H1 (cell line): ENCODE measurements around the gene SCAF1. TPM values are rescaled to one million over a fixed set of nuclear protein-coding genes. Genes with fewer than 3 reads are reported as not detected.

Experiments used
- CTCF ChIA-PET: fragments of 300-600 bp; sonication (Branson Sonifier 250); formaldehyde crosslinking; loops from one replicate; lab custom pipeline; 2021; ENCODE audit not compliant: partially characterized antibody; lab: Charles Lee
- POLR2A ChIA-PET: fragments of 300-600 bp; sonication (Branson Sonifier 250); formaldehyde crosslinking; loops from one replicate; lab custom pipeline; 2021; ENCODE audit warnings: inconsistent platforms; ENCODE audit not compliant: partially characterized antibody; lab: Charles Lee
- DNase-seq, 2 experiments: peaks; one replicate each; pipeline versions ENCODE4 v3.0.0 to v3.0.0-alpha.2; 2010 to 2022; ENCODE audit warnings: low spot score in 2 of 2, low read depth in 1 of 2, mixed read lengths in 1 of 2
- FAIRE-seq: peaks from 2 replicates; lab custom pipeline; 2011; peaks lifted over from hg19 to GRCh38; lab: Jason Lieb, UNC
- H2AFZ ChIP-seq: 2 replicates; pipeline ENCODE4 v1.8.1; 2012; ENCODE audit warnings: low read length, inconsistent platforms
- H2AK5ac ChIP-seq: 2 replicates; pipeline ENCODE4 v1.6.1; 2013; ENCODE audit warnings: low read depth, low read length
- H2BK120ac ChIP-seq: replicated peaks from 2 replicates; pipeline ENCODE3; 2013; ENCODE audit warnings: low read depth, low read length, inconsistent platforms
- H2BK12ac ChIP-seq: 2 replicates; pipeline ENCODE4 v1.6.1; 2013; ENCODE audit warnings: low read depth, low read length
- H2BK15ac ChIP-seq: 2 replicates; pipeline ENCODE4 v1.6.1; 2013; ENCODE audit warnings: low read length
- H2BK20ac ChIP-seq: 2 replicates; pipeline ENCODE4 v1.6.1; 2013; ENCODE audit warnings: low read length
- H2BK5ac ChIP-seq: 2 replicates; pipeline ENCODE4 v1.6.1; 2013; ENCODE audit warnings: low read depth, low read length
- H3K14ac ChIP-seq: 2 replicates; pipeline ENCODE4 v1.6.1; 2013; ENCODE audit warnings: inconsistent platforms; ENCODE audit not compliant: insufficient read length
- H3K18ac ChIP-seq: 2 replicates; pipeline ENCODE4 v1.6.1; 2013; ENCODE audit warnings: low read length; ENCODE audit errors: extremely low read depth
- H3K23ac ChIP-seq: 2 replicates; pipeline ENCODE4 v1.6.1; 2013; ENCODE audit warnings: inconsistent platforms; ENCODE audit not compliant: insufficient read length
- H3K23me2 ChIP-seq: 2 replicates; pipeline ENCODE4 v1.6.1; 2013; ENCODE audit warnings: low read depth, low read length
- H3K27ac ChIP-seq: 2 replicates; pipeline ENCODE4 v1.6.1; 2011; ENCODE audit warnings: low read depth, low read length, inconsistent platforms
- H3K27me3 ChIP-seq, 4 experiments: replicated peaks in 1 of 4; 1 replicate in 1 of 4; 2 replicates in 3 of 4; pipeline versions ENCODE4 v1.6.1 to v1.8.1; 2011 to 2013; ENCODE audit warnings: low read length in 3 of 4, mild to moderate bottlenecking in 3 of 4, inconsistent platforms in 2 of 4, mixed read lengths in 2 of 4, moderate library complexity in 1 of 4; ENCODE audit not compliant: control insufficient read depth in 3 of 4, insufficient read depth in 3 of 4; ENCODE audit errors: extremely low read depth in 1 of 4
- H3K36me3 ChIP-seq, 4 experiments: 2 replicates each; pipeline versions ENCODE4 v1.6.1 to v1.8.1; 2011 to 2013; ENCODE audit warnings: mild to moderate bottlenecking in 4 of 4, low read length in 3 of 4, moderate library complexity in 2 of 4, control low read depth in 1 of 4, inconsistent platforms in 1 of 4; ENCODE audit not compliant: insufficient read depth in 4 of 4, control insufficient read depth in 2 of 4
- H3K4ac ChIP-seq: replicated peaks from 2 replicates; pipeline ENCODE3; 2013; ENCODE audit warnings: low read length, low read depth, mixed read lengths, inconsistent platforms; ENCODE audit not compliant: insufficient read length
- H3K4me1 ChIP-seq, 4 experiments: replicated peaks in 1 of 4; 1 replicate in 1 of 4; 2 replicates in 3 of 4; pipeline versions ENCODE4 v1.6.1 to v1.8.1; 2011 to 2013; ENCODE audit warnings: low read length in 3 of 4, inconsistent platforms in 2 of 4, mixed read lengths in 1 of 4; ENCODE audit not compliant: insufficient read depth in 4 of 4, control insufficient read depth in 3 of 4
- H3K4me2 ChIP-seq, 2 experiments: 2 replicates each; pipeline versions ENCODE4 v1.6.1 to v1.8.1; 2011 to 2013; ENCODE audit warnings: low read depth in 2 of 2, low read length in 2 of 2, control low read depth in 1 of 2, inconsistent platforms in 1 of 2, mild to moderate bottlenecking in 1 of 2; ENCODE audit not compliant: insufficient read depth in 1 of 2
- H3K4me3 ChIP-seq, 4 experiments: fragments of 200-600, 300-600 bp in 1 of 4; sonication (generic), shearing (Covaris generic), sonication (Bioruptor Twin) in 1 of 4; 2 replicates each; pipeline versions ENCODE4 v1.5.1 to v1.8.1; 2011 to 2016; ENCODE audit warnings: low read length in 4 of 4, low read depth in 3 of 4, control low read depth in 2 of 4, inconsistent platforms in 2 of 4, mild to moderate bottlenecking in 2 of 4, mixed read lengths in 1 of 4, moderate library complexity in 1 of 4; ENCODE audit not compliant: insufficient read depth in 2 of 4; ENCODE audit errors: extremely low read depth in 1 of 4
- H3K56ac ChIP-seq: replicated peaks from 2 replicates; pipeline ENCODE3; 2013; ENCODE audit warnings: low read depth, mild to moderate bottlenecking, mixed read lengths, low read length, inconsistent platforms; ENCODE audit not compliant: insufficient read length
- H3K79me1 ChIP-seq: 2 replicates; pipeline ENCODE4 v1.6.1; 2013; ENCODE audit warnings: low read depth, low read length, control low read depth
- H3K79me2 ChIP-seq, 2 experiments: 2 replicates each; pipeline versions ENCODE4 v1.6.1 to v1.8.1; 2012 to 2013; ENCODE audit warnings: low read length in 2 of 2, mild to moderate bottlenecking in 2 of 2, inconsistent platforms in 1 of 2; ENCODE audit not compliant: insufficient read depth in 2 of 2, control insufficient read depth in 1 of 2
- H3K9ac ChIP-seq, 4 experiments: replicated peaks in 1 of 4; 1 replicate in 1 of 4; 2 replicates in 3 of 4; pipeline versions ENCODE4 v1.6.1 to v1.8.1; 2011 to 2013; ENCODE audit warnings: low read depth in 3 of 4, low read length in 3 of 4, control low read depth in 2 of 4, mild to moderate bottlenecking in 2 of 4, moderate library complexity in 2 of 4, inconsistent platforms in 1 of 4; ENCODE audit errors: extremely low read depth in 1 of 4
- H3K9me3 ChIP-seq, 2 experiments: 2 replicates each; pipeline versions ENCODE4 v1.6.1 to v1.8.1; 2012 to 2013; ENCODE audit warnings: mild to moderate bottlenecking in 2 of 2, moderate library complexity in 2 of 2, control low read depth in 1 of 2, inconsistent platforms in 1 of 2, low read depth in 1 of 2, low read length in 1 of 2, mixed read lengths in 1 of 2; ENCODE audit not compliant: insufficient read depth in 2 of 2
- H4K20me1 ChIP-seq, 2 experiments: replicated peaks in 1 of 2; 2 replicates each; pipeline versions ENCODE3 to v1.8.1; 2011 to 2013; ENCODE audit warnings: inconsistent platforms in 2 of 2, low read length in 2 of 2, mild to moderate bottlenecking in 1 of 2; ENCODE audit not compliant: insufficient read depth in 2 of 2, control insufficient read depth in 1 of 2
- H4K5ac ChIP-seq: 2 replicates; pipeline ENCODE4 v1.6.1; 2013; ENCODE audit warnings: low read length, low read depth, mixed read lengths, inconsistent platforms; ENCODE audit not compliant: insufficient read length
- H4K8ac ChIP-seq: 2 replicates; pipeline ENCODE4 v1.8.0; 2013; ENCODE audit warnings: mild to moderate bottlenecking, moderate library complexity, low read length, inconsistent platforms; ENCODE audit not compliant: insufficient read depth; ENCODE audit errors: extremely low read depth
- H4K91ac ChIP-seq: replicated peaks from 2 replicates; pipeline ENCODE3; 2013; ENCODE audit warnings: low read length, mixed read lengths, inconsistent platforms; ENCODE audit not compliant: insufficient read length
- ATF2 ChIP-seq: IDR thresholded peaks from 2 replicates; pipeline ENCODE4 v1.6.1; 2012; ENCODE audit warnings: low read length, inconsistent platforms
- BRCA1 ChIP-seq: IDR thresholded peaks from 2 replicates; pipeline ENCODE4 v1.6.1; 2012; ENCODE audit warnings: low read depth, low read length, improper control_type of control experiment
- CEBPB ChIP-seq: IDR thresholded peaks from 2 replicates; pipeline ENCODE4 v1.6.1; 2012; ENCODE audit warnings: low read depth, low read length
- CHD1 ChIP-seq: IDR thresholded peaks from 2 replicates; pipeline ENCODE4 v1.6.1; 2012; ENCODE audit warnings: low read depth, low read length, improper control_type of control experiment
- PHF8 ChIP-seq: fragments of 200-600 bp; sonication (generic); conservative IDR thresholded peaks from 2 replicates; pipeline ENCODE4 v1.7.1; 2012; ENCODE audit warnings: low read depth, mild to moderate bottlenecking, inconsistent platforms, low read length, moderate library complexity
- SAP30 ChIP-seq: fragments of 300-600 bp; sonication (generic); IDR thresholded peaks from 2 replicates; pipeline ENCODE4 v1.7.1; 2012; ENCODE audit warnings: low read length, moderate library complexity, mild to moderate bottlenecking, inconsistent platforms; ENCODE audit not compliant: insufficient read depth, insufficient replicate concordance
- SIX5 ChIP-seq: IDR thresholded peaks from 2 replicates; pipeline ENCODE4 v1.6.1; 2011; ENCODE audit warnings: mild to moderate bottlenecking, low read depth, low read length
- SP1 ChIP-seq: IDR thresholded peaks from 2 replicates; pipeline ENCODE4 v1.6.1; 2011; ENCODE audit warnings: low read depth, low read length
- SP2 ChIP-seq: IDR thresholded peaks from 2 replicates; pipeline ENCODE4 v1.6.1; 2012; ENCODE audit warnings: mild to moderate bottlenecking, low read length, inconsistent platforms
- TAF1 ChIP-seq: IDR thresholded peaks from 2 replicates; pipeline ENCODE4 v1.6.1; 2011; ENCODE audit warnings: mild to moderate bottlenecking, low read depth, low read length
- TEAD4 ChIP-seq: IDR thresholded peaks from 2 replicates; pipeline ENCODE4 v1.6.1; 2012; ENCODE audit warnings: low read depth, low read length, inconsistent platforms, mixed read lengths
- YY1 ChIP-seq: IDR thresholded peaks from 2 replicates; pipeline ENCODE4 v1.6.1; 2011; ENCODE audit warnings: low read depth, mild to moderate bottlenecking, low read length
- WGBS, 2 experiments: shearing (Covaris generic) in 1 of 2; methylation state at CpG; one replicate each; pipeline versions ENCODE4 v1.1.6 to v1.1.7; 2013 to 2015; ENCODE audit warnings: low lambda C conversion rate in 2 of 2, mixed read lengths in 2 of 2, inconsistent platforms in 1 of 2, low coverage in 1 of 2, missing lambda C conversion rate in 1 of 2; ENCODE audit not compliant: insufficient replicate concordance in 2 of 2, insufficient coverage in 1 of 2, insufficient read length in 1 of 2; ENCODE audit errors: extremely low coverage in 1 of 2, missing lambda C conversion rate in 1 of 2; 5-methylcytosine and 5-hydroxymethylcytosine counted together
- polyA plus RNA-seq, 7 experiments: library from polyadenylated mRNA; depleted of rRNA in 3 of 7; stranded (reverse) in 5 of 7; unstranded in 2 of 7; fragments of >200 nt in 5 of 7; fragments of 200-250 nt in 2 of 7; gene quantifications; 1 replicate in 5 of 7; 2 replicates in 1 of 7; 4 replicates in 1 of 7; pipeline versions ENCODE4 v1.2.1 to v1.2.3, GENCODE V29; 2011 to 2013; ENCODE audit warnings: missing spikeins in 2 of 7, mixed read lengths in 2 of 7
- total RNA-seq: library from RNA; stranded (reverse); fragmentation: NEBNext Ultra II Directional; extraction: Animal tissue kit (Norgen Biotek cat#: 25700); gene quantifications from 2 replicates; pipeline ENCODE4 v1.2.1, GENCODE V29; 2021

The SCAF1 gene
- total and polyA plus RNA-seq, 2 of the 8 experiments (the other 6 are each of a cell fraction or from before 2014, with no cell fraction given) = 9.7 to 81.7 TPM

GRCh38 chr19:49632576-49632975, 9.4 kb upstream of the SCAF1 start:
- no peak overlapping the region for H3K4me3 ChIP-seq
- CTCF ChIA-PET = interaction anchor here (0.8 to 1.7 kb wide), 3 partner anchors 15 to 40 kb away, joined by 3 to 5 read pairs (median 3); no protein-coding TSS in a partner anchor
- H3K36me3 ChIP-seq = peaks cover 0 to 4% (median 0%) of the 10 kb centered on the region in 4 experiments; a peak in 1 of 8 replicates
- no peaks in the 10 kb centered on the region for H3K27me3 ChIP-seq
- H2BK120ac ChIP-seq = no peak overlapping the region
- H3K4me1 ChIP-seq = peaks cover 0 to 18% (median 3%) of the 10 kb centered on the region in 4 experiments; a peak in 4 of 7 replicates
- H3K79me2 ChIP-seq = no peaks in the 10 kb centered on the region
- H2BK20ac ChIP-seq = no peak overlapping the region
- no peak overlapping the region for H3K56ac ChIP-seq
- WGBS, 2 experiments = 90% methylated on average over 5 of the region's 5 CpGs; no CpG with 5 or more reads in 1 of the 2 experiments
- no peak for TF ChIP-seq SIX5
- no peak for TF ChIP-seq SP1
- TF ChIP-seq TAF1 = no peak
- no peak for TF ChIP-seq CHD1
- no peak for TF ChIP-seq ATF2
- no peak for TF ChIP-seq CEBPB
- TF ChIP-seq PHF8 = no peak
- TF ChIP-seq SP2 = no peak
- TF ChIP-seq SAP30 = no peak
- no peak for TF ChIP-seq TEAD4
- no peak for TF ChIP-seq BRCA1
- no peak for TF ChIP-seq YY1
- TF ChIP-seq, all 59 proteins: peak for 0
- POLR2A ChIA-PET = interaction anchor here (0.8 to 50.7 kb wide), 8 partner anchors 9 to 136 kb away, joined by 3 to 840 read pairs (median 4); partner anchors contain the start of genes PRMT1, PRR12 and RPS11
- H3K18ac ChIP-seq = no peak overlapping the region
- H3K23me2 ChIP-seq = no peaks in the 10 kb centered on the region
- H4K91ac ChIP-seq = no peak overlapping the region
- H3K79me1 ChIP-seq = no peaks in the 10 kb centered on the region
- peaks cover 0 to 4% of the 10 kb centered on the region in 2 experiments for H4K20me1 ChIP-seq
- H4K5ac ChIP-seq = no peak overlapping the region
- H3K4me2 ChIP-seq = no peak overlapping the region
- no peak overlapping the region for H2BK15ac ChIP-seq
- H3K23ac ChIP-seq = no peak overlapping the region
- no peak overlapping the region for H2BK12ac ChIP-seq
- H3K9me3 ChIP-seq = no peaks in the 10 kb centered on the region
- no peak overlapping the region for H3K27ac ChIP-seq
- H3K14ac ChIP-seq = no peak overlapping the region
- no peak for FAIRE-seq
- no peak for DNase-seq
- no peak overlapping the region for H2AK5ac ChIP-seq
- no peak overlapping the region for H3K4ac ChIP-seq
- no peak overlapping the region for H2AFZ ChIP-seq
- H4K8ac ChIP-seq = no peak overlapping the region
- no peak overlapping the region for H3K9ac ChIP-seq
- no peak overlapping the region for H2BK5ac ChIP-seq
